LNCaP clone FGC (cell line): Measurements from ENCODE around the gene ROCK2.

Source experiments
- DNase-seq: peaks from one replicate; pipeline ENCODE4 v3.0.0-alpha.2; 2011; ENCODE audit warnings: low read depth
- H3K4me3 ChIP-seq: 2 replicates; pipeline ENCODE4 v1.5.1; 2011; ENCODE audit warnings: mild to moderate bottlenecking, low read depth, low read length, control low read depth
- CTCF ChIP-seq: IDR thresholded peaks from 2 replicates; pipeline ENCODE4 v1.5.1; 2012; ENCODE audit warnings: mild to moderate bottlenecking; ENCODE audit not compliant: control insufficient read depth, insufficient read depth; ENCODE audit errors: extremely low read depth

ROCK2 gene

GRCh38 chr2:11144738-11145079, 199.7 kb downstream of the ROCK2 start:
- TF ChIP-seq CTCF = no peak
- no peak overlapping the region for H3K4me3 ChIP-seq
- no peak for DNase-seq

- H3K4me3 ChIP-seq = no peak overlapping the region
- TF ChIP-seq CTCF = no peak
- no peak for DNase-seq
These were observed 200.2 kb downstream of the ROCK2 start for GRCh38 chr2:11144077-11144737.

GRCh38 chr2:11142987-11143386, 201.4 kb downstream of the ROCK2 start:
- TF ChIP-seq CTCF = no peak
- no peak for DNase-seq
- H3K4me3 ChIP-seq = no peak overlapping the region

- TF ChIP-seq CTCF = no peak
These were observed 202.1 kb downstream of the ROCK2 start for GRCh38 chr2:11142330-11142729.

GRCh38 chr2:11141319-11141718, 203.1 kb downstream of the ROCK2 start:
- DNase-seq = no peak
- H3K4me3 ChIP-seq = no peak overlapping the region
- no peak for TF ChIP-seq CTCF

More at GRCh38 chr2:11142330-11142729, 202.1 kb downstream of the ROCK2 start:
- no peak overlapping the region for H3K4me3 ChIP-seq
- no peak for DNase-seq

- no peak for TF ChIP-seq CTCF
- no peak overlapping the region for H3K4me3 ChIP-seq
- DNase-seq = no peak
These were observed 203.9 kb downstream of the ROCK2 start for GRCh38 chr2:11140492-11140891.

- H3K4me3 ChIP-seq = no peak overlapping the region
- TF ChIP-seq CTCF = no peak
- DNase-seq = no peak
These were observed 210.1 kb downstream of the ROCK2 start for GRCh38 chr2:11134349-11134748.
